Fibroblast of peridontal ligament (primary cell): ENCODE data around the gene KIF26A.

Source experiments
- DNase-seq: peaks from one replicate; pipeline ENCODE4 v3.0.0-alpha.2; 2010; ENCODE audit errors: extremely low read depth

Gene KIF26A

GRCh38 chr14:104138098-104138717, at the start of gene KIF26A:
Gene KIF26A, plus strand, starts transcription at chr14:104138587. Its CDS starts 136 bp downstream, at chr14:104138723.
- no peak for DNase-seq

GRCh38 chr14:104090071-104090748, 48.2 kb upstream of the KIF26A start:
- DNase-seq: no peak

DNA sequence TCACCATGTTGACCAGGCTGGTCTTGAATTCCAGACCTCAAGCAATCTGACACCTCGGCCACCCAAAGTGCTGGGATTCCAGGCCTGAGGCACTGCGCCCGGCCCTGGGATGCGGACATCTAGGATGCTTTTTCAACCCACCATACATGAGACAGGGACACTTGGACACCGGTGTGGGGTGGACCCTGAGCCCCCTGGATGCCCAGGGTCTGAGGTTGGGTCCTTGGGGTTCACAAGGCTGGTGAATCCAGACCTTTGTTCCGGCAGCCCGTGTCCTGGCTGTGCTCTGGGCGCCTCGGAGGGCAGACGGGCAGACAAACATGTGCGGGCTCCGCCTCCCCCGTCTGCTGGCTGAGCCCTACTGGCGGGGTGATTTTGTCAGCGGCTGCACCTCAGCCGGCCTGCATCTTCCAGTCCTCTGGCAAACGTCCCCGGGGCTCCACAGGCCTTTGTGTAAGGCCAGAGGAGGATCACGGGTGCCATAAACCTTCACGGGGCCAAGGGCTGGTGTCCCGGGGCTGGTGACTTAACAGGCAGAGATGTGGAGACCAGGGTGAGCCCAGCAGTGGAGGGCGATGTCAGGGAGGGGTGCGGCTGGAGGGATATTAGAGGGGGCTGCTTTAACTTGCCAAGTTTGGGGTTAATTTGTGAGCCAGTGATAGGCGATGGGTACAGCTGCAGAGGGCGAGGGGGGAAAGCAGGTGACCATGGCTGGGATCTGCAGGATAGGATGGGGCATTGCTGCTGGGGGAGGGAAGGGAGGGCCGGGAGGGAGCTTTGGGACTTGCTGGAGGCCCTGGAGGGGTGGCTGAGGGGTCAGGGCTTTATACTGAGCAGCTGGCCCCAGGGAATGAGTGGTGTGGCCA, 47.1 kb upstream of the KIF26A start:
- no peak for DNase-seq

GRCh38 chr14:104091927-104092771, 46.2 kb upstream of the KIF26A start:
- no peak for DNase-seq

GRCh38 chr14:104092931-104093365, 45.4 kb upstream of the KIF26A start:
- DNase-seq: no peak

DNA sequence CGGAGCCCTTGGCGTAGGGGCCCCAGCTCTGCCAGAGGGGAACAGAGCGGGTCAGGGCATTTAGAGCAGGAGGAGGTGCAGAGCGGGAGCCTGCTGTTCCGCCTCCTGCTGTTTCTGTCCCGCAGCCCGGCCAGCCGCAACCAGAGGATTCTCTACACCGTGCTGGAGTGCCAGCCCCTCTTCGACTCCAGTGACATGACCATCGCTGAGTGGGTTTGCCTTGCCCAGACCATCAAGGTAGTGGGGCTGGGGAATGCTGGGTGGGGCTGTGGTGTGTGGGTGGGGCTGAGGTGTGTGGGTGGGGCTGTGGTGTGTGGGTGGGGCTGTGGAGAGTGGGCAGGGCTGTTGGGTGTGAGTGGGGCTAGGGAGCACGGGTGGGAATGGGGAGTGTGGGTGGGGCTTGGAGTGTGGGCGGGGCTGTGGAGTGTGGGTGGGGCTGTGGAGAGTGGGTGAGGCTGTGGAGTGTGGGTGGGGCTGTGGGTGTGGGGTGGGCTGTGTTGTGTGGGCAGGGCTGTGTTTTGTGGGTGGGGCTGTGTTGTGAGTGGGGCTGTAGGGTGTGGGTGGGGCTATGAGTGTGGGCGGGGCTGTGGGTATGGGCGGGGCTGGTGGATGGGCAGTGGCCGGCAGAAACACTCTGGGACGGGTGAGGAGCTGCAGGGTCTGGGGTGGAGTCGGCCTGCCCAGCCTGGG, 44.9 kb upstream of the KIF26A start:
- no peak for DNase-seq

DNA sequence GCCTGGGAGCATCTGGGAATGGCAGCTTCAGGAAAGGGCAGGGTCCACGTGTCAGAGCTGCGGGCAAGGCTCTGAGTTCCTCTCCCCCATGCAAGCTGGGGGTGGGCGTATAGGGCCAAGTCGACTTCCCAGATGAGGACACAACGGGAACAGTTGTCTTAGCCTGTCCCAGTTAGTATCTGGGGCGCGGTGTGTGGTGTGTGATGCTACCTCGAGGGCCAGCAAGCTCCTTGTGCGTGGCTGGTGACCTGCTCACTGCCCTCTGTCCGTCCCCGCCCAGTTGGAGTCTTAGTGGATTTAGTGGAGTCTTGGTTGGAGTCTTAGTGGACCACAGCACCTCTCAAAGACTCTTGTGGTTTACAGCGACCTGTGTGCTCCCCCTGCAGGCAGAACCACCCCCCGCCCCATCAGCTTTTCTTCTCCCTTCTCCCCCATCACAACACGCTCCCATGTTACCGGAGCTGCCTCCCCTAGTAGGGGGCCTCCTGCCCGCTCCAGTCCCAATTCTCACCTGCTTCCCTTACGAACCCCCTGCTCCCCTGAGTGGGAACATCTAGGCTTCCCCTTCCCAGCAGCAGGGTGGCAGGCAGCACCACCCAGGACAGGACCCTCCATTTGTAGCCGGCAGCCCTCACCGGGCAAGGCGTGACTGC, 44.2 kb upstream of the KIF26A start:
- no peak for DNase-seq

DNA sequence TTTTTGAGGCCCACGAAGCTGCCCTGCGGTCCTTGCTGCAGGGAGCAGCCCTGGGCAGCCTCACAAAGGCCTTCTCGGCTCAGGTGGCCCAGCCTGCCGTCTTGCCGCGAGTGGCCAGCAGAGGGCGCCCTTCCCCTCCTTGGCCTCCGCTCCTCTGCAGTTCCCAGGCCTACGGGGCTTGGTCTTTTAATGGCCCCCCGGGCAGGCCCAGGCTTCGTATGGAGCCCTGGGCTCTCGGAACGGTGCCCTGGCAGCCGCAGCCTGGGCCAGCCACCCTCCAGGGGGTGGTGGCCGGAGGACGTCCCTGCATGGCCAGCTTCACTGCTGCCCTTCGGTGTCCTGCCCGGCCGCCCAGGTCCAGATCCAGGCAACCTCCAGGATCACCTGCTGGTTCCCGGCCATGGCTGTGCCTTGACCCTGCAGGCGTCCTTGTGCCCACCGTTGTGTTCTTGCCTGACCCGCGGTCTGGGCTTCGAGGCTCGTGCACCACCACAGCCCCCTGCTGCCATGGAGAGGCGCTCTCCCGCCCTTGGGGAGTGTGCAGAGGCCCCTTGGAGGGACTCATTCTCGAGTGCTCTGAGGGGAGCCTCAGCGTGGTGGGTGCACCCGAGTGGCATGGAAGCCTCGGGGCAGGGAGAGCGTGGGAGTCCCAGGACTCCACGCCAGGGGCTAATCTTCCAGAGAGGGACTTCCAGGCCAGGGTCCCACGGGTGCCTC, 43.5 kb upstream of the KIF26A start:
- no peak for DNase-seq

DNA sequence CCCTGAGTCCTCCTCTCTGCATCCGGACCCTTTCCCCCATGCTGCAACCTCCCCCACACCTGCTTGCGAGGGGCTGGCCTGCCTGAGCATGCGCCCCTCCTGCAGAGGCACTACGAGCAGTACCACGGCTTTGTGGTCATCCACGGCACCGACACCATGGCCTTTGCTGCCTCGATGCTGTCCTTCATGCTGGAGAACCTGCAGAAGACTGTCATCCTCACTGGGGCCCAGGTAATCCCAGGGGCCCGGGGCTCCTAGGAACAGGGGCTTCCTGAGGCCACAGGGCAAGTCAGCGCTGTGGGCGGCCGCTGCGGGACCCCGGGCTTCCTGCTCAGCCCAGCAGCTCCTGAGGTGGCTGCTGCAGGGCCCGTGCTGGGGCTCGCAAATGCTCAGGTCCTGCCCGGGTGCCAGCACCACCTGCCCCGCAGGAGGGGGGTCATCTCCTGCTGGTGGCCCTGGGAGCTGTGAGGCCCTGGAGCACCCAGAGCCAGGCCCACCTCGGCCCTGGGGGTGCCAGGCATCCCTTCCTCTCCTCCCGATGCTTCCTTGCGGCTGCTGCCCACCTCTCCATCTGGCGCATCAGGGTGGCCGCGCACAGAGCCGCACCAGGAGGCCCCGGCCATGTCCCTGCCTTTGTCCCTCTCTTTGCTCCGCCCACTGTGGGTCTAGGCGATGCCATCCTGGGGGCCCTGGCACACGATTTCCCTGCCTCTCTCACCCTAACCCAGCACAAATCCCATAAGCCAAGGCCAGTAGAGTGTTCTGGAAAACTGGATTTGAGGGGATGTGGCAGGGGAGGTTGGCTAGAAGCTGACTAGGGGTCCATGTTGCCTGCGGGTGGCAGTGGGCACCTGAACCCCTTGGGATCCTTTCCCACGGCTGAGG, 42.7 kb upstream of the KIF26A start:
- no peak for DNase-seq

- no peak for DNase-seq
Measured at GRCh38 chr14:104096318-104096717, 42.1 kb upstream of the KIF26A start.

- no peak for DNase-seq
Measured at GRCh38 chr14:104096751-104097700, 41.4 kb upstream of the KIF26A start.

GRCh38 chr14:104098272-104099095, 39.9 kb upstream of the KIF26A start:
- DNase-seq: no peak

GRCh38 chr14:104099096-104100041, 39.0 kb upstream of the KIF26A start:
- DNase-seq: no peak

GRCh38 chr14:104100171-104101085, 38.0 kb upstream of the KIF26A start:
- no peak for DNase-seq
